ENCODE data around the gene AIFM1. TPM values are rescaled to one million over a fixed set of nuclear protein-coding genes. Genes with fewer than 3 reads are reported as not detected.

Gene AIFM1
- total and polyA plus RNA-seq, 2 donors (not counting 3 experiments of a cell fraction or from before 2014, with no cell fraction given): 23.7 to 29.7 TPM

DNA sequence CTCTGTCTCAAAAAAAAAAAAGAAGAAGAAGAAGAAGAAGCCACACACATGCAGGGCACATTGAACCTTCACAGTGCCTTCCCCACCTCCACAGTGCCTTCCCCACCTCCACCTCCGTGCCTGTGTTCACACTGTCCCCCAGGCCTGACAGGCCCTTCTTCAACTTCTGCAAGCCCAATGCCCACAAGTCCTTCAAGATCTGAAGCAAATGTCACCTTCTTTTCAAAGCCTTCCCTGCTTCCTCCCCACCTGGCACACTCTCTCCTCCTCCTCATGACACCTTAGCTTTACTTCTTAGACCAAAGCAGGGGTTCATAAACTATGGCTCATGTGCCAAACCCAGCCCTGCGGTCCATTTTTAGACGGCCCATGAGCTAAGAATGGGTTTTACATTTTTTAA lies 75.3 kb downstream of the AIFM1 start:
- H3K27ac ChIP-seq (ENCODE audit: insufficient read depth, low read depth, low read length): no peak overlapping the region
- H3K4me2 ChIP-seq (ENCODE audit: insufficient read depth, low read length): no peak overlapping the region
- ChIA-PET CTCF (no interaction called here), POLR2A (no interaction called here)
- no peaks in the 10 kb centered on the region for H3K9me1 ChIP-seq (replicated peaks; ENCODE audit: control insufficient read depth, extremely low read depth, insufficient read depth, low read length)
- H3K4me3 ChIP-seq (replicated peaks in 1 of 3; ENCODE audit: insufficient read depth in 1 of 3, low read depth in 1 of 3, low read length in 3 of 3): no peak overlapping the region
- FAIRE-seq (no peak), DNase-seq (ENCODE audit: low read depth, low spot score) (no peak)
- dilution Hi-C loops (cut with MboI; ENCODE audit: extremely low pct_ligation_motif_present, low sequenced_read_pairs): no loop called here
- no peak for TF ChIP-seq JUN (IDR thresholded peaks at IDR 0.05; ENCODE audit: borderline replicate concordance, insufficient read depth, insufficient read length, low read depth)
- no peak for TF ChIP-seq MYC (IDR thresholded peaks at IDR 0.05; ENCODE audit: low read depth, low read length)
- TF ChIP-seq, protein P1, sequence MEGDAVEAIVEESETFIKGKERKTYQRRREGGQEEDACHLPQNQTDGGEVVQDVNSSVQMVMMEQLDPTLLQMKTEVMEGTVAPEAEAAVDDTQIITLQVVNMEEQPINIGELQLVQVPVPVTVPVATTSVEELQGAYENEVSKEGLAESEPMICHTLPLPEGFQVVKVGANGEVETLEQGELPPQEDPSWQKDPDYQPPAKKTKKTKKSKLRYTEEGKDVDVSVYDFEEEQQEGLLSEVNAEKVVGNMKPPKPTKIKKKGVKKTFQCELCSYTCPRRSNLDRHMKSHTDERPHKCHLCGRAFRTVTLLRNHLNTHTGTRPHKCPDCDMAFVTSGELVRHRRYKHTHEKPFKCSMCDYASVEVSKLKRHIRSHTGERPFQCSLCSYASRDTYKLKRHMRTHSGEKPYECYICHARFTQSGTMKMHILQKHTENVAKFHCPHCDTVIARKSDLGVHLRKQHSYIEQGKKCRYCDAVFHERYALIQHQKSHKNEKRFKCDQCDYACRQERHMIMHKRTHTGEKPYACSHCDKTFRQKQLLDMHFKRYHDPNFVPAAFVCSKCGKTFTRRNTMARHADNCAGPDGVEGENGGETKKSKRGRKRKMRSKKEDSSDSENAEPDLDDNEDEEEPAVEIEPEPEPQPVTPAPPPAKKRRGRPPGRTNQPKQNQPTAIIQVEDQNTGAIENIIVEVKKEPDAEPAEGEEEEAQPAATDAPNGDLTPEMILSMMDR (IDR thresholded peaks at IDR 0.05; ENCODE audit: extremely low read depth in 1 of 2, insufficient read depth in 1 of 2, low read depth in 1 of 2, low read length in 2 of 2): no peak
- no peak for TF ChIP-seq POLR2A (IDR thresholded peaks at IDR 0.05; ENCODE audit: low read depth, low read length)
- TF ChIP-seq, protein P2, sequence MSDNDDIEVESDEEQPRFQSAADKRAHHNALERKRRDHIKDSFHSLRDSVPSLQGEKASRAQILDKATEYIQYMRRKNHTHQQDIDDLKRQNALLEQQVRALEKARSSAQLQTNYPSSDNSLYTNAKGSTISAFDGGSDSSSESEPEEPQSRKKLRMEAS (IDR thresholded peaks at IDR 0.05; ENCODE audit: insufficient read depth, insufficient read length): no peak
- TF ChIP-seq POLR2AphosphoS5 (IDR thresholded peaks at IDR 0.05; ENCODE audit: insufficient read depth, low read depth, low read length): no peak
- TF ChIP-seq GATA2 (IDR thresholded peaks at IDR 0.05; ENCODE audit: insufficient read depth, insufficient read length, low read depth, low read length): no peak
- TF ChIP-seq EZH2 (IDR thresholded peaks at IDR 0.05; ENCODE audit: borderline replicate concordance, low read depth, low read length, severe bottlenecking): no peak
- TF ChIP-seq FOS (IDR thresholded peaks at IDR 0.05; ENCODE audit: borderline replicate concordance, insufficient read depth, low read length): no peak
- H3K4me1 ChIP-seq (ENCODE audit: control insufficient read depth, extremely low read depth, insufficient read depth, low read length): peaks cover 33% of the 10 kb centered on the region
- H3K9ac ChIP-seq (replicated peaks; ENCODE audit: extremely low read depth, insufficient read depth, low read length): no peak overlapping the region
- H3K79me2 ChIP-seq (ENCODE audit: control insufficient read depth, insufficient read depth, low read length): peaks cover 44% of the 10 kb centered on the region
- H3K36me3 ChIP-seq (ENCODE audit: control insufficient read depth in 2 of 2, extremely low read depth in 1 of 2, insufficient read depth in 2 of 2, low read length in 2 of 2): no peaks in the 10 kb centered on the region
- H3K27me3 ChIP-seq (ENCODE audit: control insufficient read depth in 2 of 2, insufficient read depth in 2 of 2, low read length in 2 of 2): no peaks in the 10 kb centered on the region
- no TSS peak for BruUV-seq (replicated peaks)
- no peaks in the 10 kb centered on the region for H3K9me3 ChIP-seq (replicated peaks; ENCODE audit: control insufficient read depth, insufficient read depth, low read length)
- no peak overlapping the region for H2AFZ ChIP-seq (ENCODE audit: low read depth, low read length)
- no peaks in the 10 kb centered on the region for H4K20me1 ChIP-seq (replicated peaks; ENCODE audit: control insufficient read depth, extremely low read depth, insufficient read depth, low read length)
- intact Hi-C loops (cut with micrococcal nuclease): no loop called here

Measured in endothelial cell of umbilical vein (primary cell).